GM12878 (cell line): ENCODE measurements around the gene ASB7. TPM values are rescaled to one million over a fixed set of nuclear protein-coding genes. Genes with fewer than 3 reads are reported as not detected.

Experiments used
- ATAC-seq: fragments of 200-7000 bp; cut with Tn5 transposase; 3 replicates; pipeline ENCODE4 v1.9.1; 2020; ENCODE audit warnings: mild to moderate bottlenecking, moderate library complexity
- BruUV-seq: library from RNA; stranded (reverse); fragments of 400-500 nt; replicated peaks from 2 replicates; lab custom pipeline; 2021; lab: Mats Ljungman, UMichigan
- CTCF ChIA-PET: fragments of 300-600 bp; sonication (Branson Sonifier 250); formaldehyde crosslinking; extraction: SDS; loops from one replicate; lab custom pipeline; 2021; ENCODE audit warnings: inconsistent platforms; lab: Yijun Ruan, JAX
- POLR2A ChIA-PET: fragments of 350-600 bp; formaldehyde crosslinking; extraction: SDS; loops from one replicate; lab custom pipeline; 2021; ENCODE audit warnings: inconsistent platforms; lab: Charles Lee
- RAD21 ChIA-PET: fragments of 300-600 bp; sonication (Branson Sonifier 250); formaldehyde crosslinking; loops from one replicate; lab custom pipeline; 2023; ENCODE audit warnings: antibody characterized with exemption; ENCODE audit not compliant: unreplicated experiment; lab: Charles Lee
- SMC1A ChIA-PET: fragments of 300-600 bp; sonication (Branson Sonifier 250); formaldehyde crosslinking; loops from one replicate; lab custom pipeline; 2023; ENCODE audit not compliant: unreplicated experiment, uncharacterized antibody; lab: Charles Lee
- DNase-seq: peaks from one replicate; pipeline ENCODE4 v3.0.0-alpha.2; 2011; ENCODE audit warnings: low read depth, low spot score
- FAIRE-seq: peaks from 3 replicates; lab custom pipeline; 2011; peaks lifted over from hg19 to GRCh38; lab: Jason Lieb, UNC
- H2AFZ ChIP-seq: 2 replicates; pipeline ENCODE4 v1.6.0; 2011; ENCODE audit warnings: low read depth, low read length, control low read depth; ENCODE audit not compliant: control insufficient read depth
- H3K27ac ChIP-seq: 2 replicates; pipeline ENCODE4 v1.5.1; 2011; ENCODE audit warnings: control low read depth; ENCODE audit not compliant: control insufficient read depth, insufficient read depth
- H3K27me3 ChIP-seq, 2 experiments: replicated peaks in 1 of 2; 2 replicates each; pipeline versions ENCODE4 v1.6.0 to v1.6.1; 2011; ENCODE audit warnings: low read length in 1 of 2; ENCODE audit not compliant: control insufficient read depth in 2 of 2, insufficient read depth in 2 of 2
- H3K36me3 ChIP-seq, 2 experiments: 2 replicates each; pipeline ENCODE4 v1.5.1; 2011; ENCODE audit warnings: low read length in 1 of 2; ENCODE audit not compliant: control insufficient read depth in 2 of 2, insufficient read depth in 2 of 2
- H3K4me1 ChIP-seq: 2 replicates; pipeline ENCODE4 v1.6.1; 2011; ENCODE audit warnings: mild to moderate bottlenecking, low read length, moderate library complexity, mixed read lengths; ENCODE audit not compliant: control insufficient read depth, insufficient read depth
- H3K4me2 ChIP-seq: 2 replicates; pipeline ENCODE4 v1.6.0; 2011; ENCODE audit warnings: control low read depth; ENCODE audit not compliant: control insufficient read depth, insufficient read depth
- H3K4me3 ChIP-seq: fragments of 200-600 bp; sonication (generic); 2 replicates; pipeline ENCODE4 v1.5.1; 2016
- H3K79me2 ChIP-seq: 2 replicates; pipeline ENCODE4 v1.6.0; 2011; ENCODE audit warnings: low read length; ENCODE audit not compliant: control insufficient read depth, insufficient read depth
- H3K9ac ChIP-seq: 2 replicates; pipeline ENCODE4 v1.8.0; 2011; ENCODE audit warnings: low read length, control low read depth, mixed read lengths; ENCODE audit not compliant: control insufficient read depth, insufficient read depth
- H3K9me3 ChIP-seq: replicated peaks from 3 replicates; pipeline ENCODE4 v1.5.1; 2011; ENCODE audit warnings: mild to moderate bottlenecking, low read length; ENCODE audit not compliant: control insufficient read depth, insufficient read depth
- H4K20me1 ChIP-seq: 2 replicates; pipeline ENCODE4 v1.6.0; 2011; ENCODE audit not compliant: control insufficient read depth, insufficient read depth
- CREM ChIP-seq: IDR thresholded peaks from 2 replicates; pipeline ENCODE4 v1.6.1; 2014; ENCODE audit warnings: antibody characterized with exemption, low read depth
- CTCF ChIP-seq, 3 experiments: IDR thresholded peaks in 2 of 3; conservative IDR thresholded peaks in 1 of 3; 2 replicates each; pipeline ENCODE4 v1.5.1; 2011; ENCODE audit warnings: low read depth in 3 of 3, low read length in 3 of 3, mild to moderate bottlenecking in 3 of 3, control low read depth in 2 of 3, moderate library complexity in 2 of 3, inconsistent platforms in 1 of 3, mixed read lengths in 1 of 3; ENCODE audit not compliant: control insufficient read depth in 2 of 3, insufficient read depth in 1 of 3; ENCODE audit errors: extremely low read depth in 1 of 3
- PKNOX1 ChIP-seq: fragments of 450-650 bp; IDR thresholded peaks from 2 replicates; pipeline ENCODE4 v1.6.1; 2016; ENCODE audit warnings: mild to moderate bottlenecking
- RAD21 ChIP-seq: IDR thresholded peaks from 2 replicates; pipeline ENCODE4 v1.6.1; 2011; ENCODE audit warnings: mild to moderate bottlenecking, low read depth, low read length, moderate library complexity; ENCODE audit not compliant: insufficient read depth
- SMAD5 ChIP-seq: IDR thresholded peaks from 2 replicates; pipeline ENCODE4 v1.6.1; 2016; ENCODE audit warnings: antibody characterized with exemption, low read depth
- SMC3 ChIP-seq: IDR thresholded peaks from 2 replicates; pipeline ENCODE4 v1.6.1; 2011; ENCODE audit warnings: low read length, improper control_type of control experiment, borderline replicate concordance
- WGBS: methylation state at CpG from one replicate; pipeline ENCODE4 v1.1.6; 2016; ENCODE audit warnings: low lambda C conversion rate; ENCODE audit not compliant: insufficient replicate concordance, insufficient coverage; ENCODE audit errors: missing lambda C conversion rate; 5-methylcytosine and 5-hydroxymethylcytosine counted together
- in situ Hi-C: fragments of 300-500 bp; cut with MboI; formaldehyde crosslinking; loops from 9 replicates; pipeline ENCODE4 v1.14.3; 2018; ENCODE audit warnings: mixed read lengths
- intact Hi-C: fragments of 100-400 bp; cut with micrococcal nuclease; formaldehyde crosslinking; loops from one replicate; pipeline ENCODE4 v1.14.2; 2022; ENCODE audit not compliant: unreplicated experiment
- polyA plus RNA-seq, 11 experiments: library from polyadenylated mRNA; depleted of rRNA in 4 of 11; unstranded in 6 of 11; stranded (reverse) in 5 of 11; fragments of >200 nt; fragmentation: Nextera tagmentation in 4 of 11; fragmentation: Illumina TruSeq in 1 of 11; extraction: Ambion mirVana in 4 of 11; extraction: Trizol in 1 of 11; gene quantifications; 1 replicate in 1 of 11; 2 replicates in 10 of 11; pipeline versions ENCODE4 v1.2.1 to v1.2.3, GENCODE V29; 2011 to 2016; ENCODE audit warnings: inconsistent platforms in 2 of 11, missing spikeins in 2 of 11, low read depth in 1 of 11
- total RNA-seq, 4 experiments: library from RNA; depleted of rRNA in 3 of 4; stranded (reverse); fragments of >200 nt in 3 of 4; fragmentation: Illumina TruSeq in 1 of 4; extraction: Trizol in 1 of 4; gene quantifications; 2 replicates each; pipeline versions ENCODE4 v1.2.1 to v1.2.3, GENCODE V29; 2013 to 2021

ASB7 gene
- total and polyA plus RNA-seq, 10 of the 15 experiments (the other 5 are each of a cell fraction or from before 2014, with no cell fraction given) = 2.7 to 13.9 (median 8.6) TPM

- ChIA-PET CTCF (interaction anchor here (0.7 to 2.2 kb wide), 8 partner anchors 17 to 381 kb away, joined by 3 to 24 read pairs (median 10); partner anchors contain the start of gene LRRK1), POLR2A (no interaction called here), SMC1A (interaction anchor here (1.1 to 1.4 kb wide), 4 partner anchors 8 to 339 kb away, joined by 3 to 5 read pairs (median 4); no protein-coding TSS in a partner anchor), RAD21 (interaction anchor here (1.1 to 1.5 kb wide), 3 partner anchors 25 to 245 kb away, joined by 4 to 5 read pairs (median 4); no protein-coding TSS in a partner anchor)
- Histone ChIP-seq H4K20me1 (no peaks in the 10 kb centered on the region; the same call in 1 of the 2 replicates), H3K4me1 (no peaks in the 10 kb centered on the region), H2AFZ (no peak overlapping the region), H3K27me3 (no peaks in the 10 kb centered on the region), H3K9me3 (no peaks in the 10 kb centered on the region), H3K4me3 (no peak overlapping the region), H3K4me2 (no peak overlapping the region), H3K27ac (no peak overlapping the region), H3K9ac (no peak overlapping the region), H3K79me2 (no peaks in the 10 kb centered on the region), H3K36me3 (peaks cover 0 to 15% of the 10 kb centered on the region in 2 experiments)
- peak; percentile 35; the same call in 1 of the 2 replicates for TF ChIP-seq PKNOX1
- peak; percentile 73 to 86 (median 80); a peak in 5 of 6 replicates for TF ChIP-seq CTCF (IDR thresholded peaks at IDR 0.05 in 2 of 3, conservative IDR thresholded peaks at IDR 0.05 in 1 of 3; ENCODE audit: control insufficient read depth in 2 of 3, extremely low read depth in 1 of 3, insufficient read depth in 1 of 3, low read depth in 3 of 3, low read length in 3 of 3)
- peak; percentile 59; the same call in 1 of the 2 replicates for TF ChIP-seq SMC3
- TF ChIP-seq SMAD5 = no peak
- TF ChIP-seq RAD21 = peak; percentile 73
- TF ChIP-seq CREM = peak; percentile 14; the same call in 1 of the 2 replicates
- DNase-seq (peak; percentile 43), FAIRE-seq (peak; percentile 86), ATAC-seq (peak; percentile 92)
- no TSS peak for BruUV-seq
- intact Hi-C loops (loop anchor here (1.0 to 5.0 kb wide), 3 partner anchors 245 to 381 kb away; partner anchors contain the start of gene LRRK1), in situ Hi-C loops (loop anchor here (5.0 kb wide), 1 partner anchor 244 kb away; no protein-coding TSS in a partner anchor)
- 35% methylated on average over 6 of the region's 6 CpGs for WGBS
These were observed 25.5 kb downstream of the ASB7 start for GRCh38 chr15:100627789-100628395.
